Measurements from ENCODE around the gene PPP1R12B. TPM values are rescaled to one million over a fixed set of nuclear protein-coding genes. Genes with fewer than 3 reads are reported as not detected.

Gene PPP1R12B
- total and polyA plus RNA-seq, 2 donors (not counting 3 experiments of a cell fraction or from before 2014, with no cell fraction given): 8.4 to 11.5 TPM

DNA sequence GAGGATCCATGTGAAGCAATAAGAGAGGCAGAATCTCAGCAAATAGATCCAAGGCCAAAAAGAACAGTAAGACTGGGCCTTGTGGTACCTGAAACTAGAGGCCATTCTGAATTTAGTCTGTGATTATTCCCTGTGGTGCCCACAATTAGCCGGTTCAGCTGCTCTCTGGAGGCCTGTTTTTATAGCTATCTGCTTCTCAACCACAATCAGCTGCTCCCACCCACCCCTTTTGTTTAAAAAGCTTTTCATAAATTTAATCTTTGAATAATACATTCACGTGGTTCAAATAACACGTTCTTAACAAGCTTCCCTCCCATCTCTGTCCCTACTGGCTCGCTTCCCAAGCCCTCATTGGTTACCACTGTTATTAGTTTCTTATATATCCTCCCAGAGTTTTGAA is 24.8 kb upstream of the PPP1R12B start:
- H2AFZ ChIP-seq (ENCODE audit: low read depth, low read length): no peak overlapping the region
- H3K9ac ChIP-seq (replicated peaks; ENCODE audit: extremely low read depth, insufficient read depth, low read length): no peak overlapping the region
- H3K27ac ChIP-seq (ENCODE audit: insufficient read depth, low read depth, low read length): no peak overlapping the region
- dilution Hi-C loops (cut with MboI; ENCODE audit: extremely low pct_ligation_motif_present, low sequenced_read_pairs) (loop anchor here (25.0 kb wide), 1 partner anchor 111 kb away; no protein-coding TSS in a partner anchor), intact Hi-C loops (cut with micrococcal nuclease) (no loop called here)
- H3K36me3 ChIP-seq (ENCODE audit: control insufficient read depth in 2 of 2, extremely low read depth in 1 of 2, insufficient read depth in 2 of 2, low read length in 2 of 2): no peaks in the 10 kb centered on the region
- DNase-seq (ENCODE audit: low read depth, low spot score) (no peak), FAIRE-seq (no peak)
- H3K4me3 ChIP-seq (replicated peaks in 1 of 3; ENCODE audit: insufficient read depth in 1 of 3, low read depth in 1 of 3, low read length in 3 of 3): no peak overlapping the region
- no peaks in the 10 kb centered on the region for H3K9me3 ChIP-seq (replicated peaks; ENCODE audit: control insufficient read depth, insufficient read depth, low read length)
- no peak for TF ChIP-seq JUN (IDR thresholded peaks at IDR 0.05; ENCODE audit: borderline replicate concordance, insufficient read depth, insufficient read length, low read depth)
- no peak for TF ChIP-seq POLR2A (IDR thresholded peaks at IDR 0.05; ENCODE audit: low read depth, low read length)
- no peak for TF ChIP-seq MYC (IDR thresholded peaks at IDR 0.05; ENCODE audit: low read depth, low read length)
- TF ChIP-seq, protein P1, sequence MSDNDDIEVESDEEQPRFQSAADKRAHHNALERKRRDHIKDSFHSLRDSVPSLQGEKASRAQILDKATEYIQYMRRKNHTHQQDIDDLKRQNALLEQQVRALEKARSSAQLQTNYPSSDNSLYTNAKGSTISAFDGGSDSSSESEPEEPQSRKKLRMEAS (IDR thresholded peaks at IDR 0.05; ENCODE audit: insufficient read depth, insufficient read length): no peak
- TF ChIP-seq POLR2AphosphoS5 (IDR thresholded peaks at IDR 0.05; ENCODE audit: insufficient read depth, low read depth, low read length): no peak
- no peak for TF ChIP-seq GATA2 (IDR thresholded peaks at IDR 0.05; ENCODE audit: insufficient read depth, insufficient read length, low read depth, low read length)
- no peak for TF ChIP-seq EZH2 (IDR thresholded peaks at IDR 0.05; ENCODE audit: borderline replicate concordance, low read depth, low read length, severe bottlenecking)
- no peak for TF ChIP-seq FOS (IDR thresholded peaks at IDR 0.05; ENCODE audit: borderline replicate concordance, insufficient read depth, low read length)
- TF ChIP-seq, protein P2, sequence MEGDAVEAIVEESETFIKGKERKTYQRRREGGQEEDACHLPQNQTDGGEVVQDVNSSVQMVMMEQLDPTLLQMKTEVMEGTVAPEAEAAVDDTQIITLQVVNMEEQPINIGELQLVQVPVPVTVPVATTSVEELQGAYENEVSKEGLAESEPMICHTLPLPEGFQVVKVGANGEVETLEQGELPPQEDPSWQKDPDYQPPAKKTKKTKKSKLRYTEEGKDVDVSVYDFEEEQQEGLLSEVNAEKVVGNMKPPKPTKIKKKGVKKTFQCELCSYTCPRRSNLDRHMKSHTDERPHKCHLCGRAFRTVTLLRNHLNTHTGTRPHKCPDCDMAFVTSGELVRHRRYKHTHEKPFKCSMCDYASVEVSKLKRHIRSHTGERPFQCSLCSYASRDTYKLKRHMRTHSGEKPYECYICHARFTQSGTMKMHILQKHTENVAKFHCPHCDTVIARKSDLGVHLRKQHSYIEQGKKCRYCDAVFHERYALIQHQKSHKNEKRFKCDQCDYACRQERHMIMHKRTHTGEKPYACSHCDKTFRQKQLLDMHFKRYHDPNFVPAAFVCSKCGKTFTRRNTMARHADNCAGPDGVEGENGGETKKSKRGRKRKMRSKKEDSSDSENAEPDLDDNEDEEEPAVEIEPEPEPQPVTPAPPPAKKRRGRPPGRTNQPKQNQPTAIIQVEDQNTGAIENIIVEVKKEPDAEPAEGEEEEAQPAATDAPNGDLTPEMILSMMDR (IDR thresholded peaks at IDR 0.05; ENCODE audit: extremely low read depth in 1 of 2, insufficient read depth in 1 of 2, low read depth in 1 of 2, low read length in 2 of 2): no peak
- no peaks in the 10 kb centered on the region for H4K20me1 ChIP-seq (replicated peaks; ENCODE audit: control insufficient read depth, extremely low read depth, insufficient read depth, low read length)
- no peaks in the 10 kb centered on the region for H3K27me3 ChIP-seq (ENCODE audit: control insufficient read depth in 2 of 2, insufficient read depth in 2 of 2, low read length in 2 of 2)
- no TSS peak for BruUV-seq (replicated peaks)
- no peaks in the 10 kb centered on the region for H3K79me2 ChIP-seq (ENCODE audit: control insufficient read depth, insufficient read depth, low read length)
- POLR2A ChIA-PET: no interaction called here
- CTCF ChIA-PET: interaction anchor here (1.2 to 1.8 kb wide), 2 partner anchors 131 to 396 kb away, joined by 4 to 5 read pairs; no protein-coding TSS in a partner anchor
- H3K9me1 ChIP-seq (replicated peaks; ENCODE audit: control insufficient read depth, extremely low read depth, insufficient read depth, low read length): no peaks in the 10 kb centered on the region
- H3K4me1 ChIP-seq (ENCODE audit: control insufficient read depth, extremely low read depth, insufficient read depth, low read length): no peaks in the 10 kb centered on the region
- H3K4me2 ChIP-seq (ENCODE audit: insufficient read depth, low read length): no peak overlapping the region
